Subcutaneous preadipocyte (primary cell): ENCODE measurements around the gene ALDH3B1. TPM values are rescaled to one million over a fixed set of nuclear protein-coding genes. Genes with fewer than 3 reads are reported as not detected.

Experiments
- small RNA-seq: library from RNA; depleted of rRNA; stranded (forward); fragments of <200 nt; gene quantifications from one replicate; pipeline ENCODE3, GENCODE V24; 2012
- total RNA-seq: library from RNA; depleted of rRNA; stranded (reverse); fragments of >200 nt; gene quantifications from 2 replicates; pipeline ENCODE4 v1.2.3, GENCODE V29; 2012

The ALDH3B1 gene, protein sequence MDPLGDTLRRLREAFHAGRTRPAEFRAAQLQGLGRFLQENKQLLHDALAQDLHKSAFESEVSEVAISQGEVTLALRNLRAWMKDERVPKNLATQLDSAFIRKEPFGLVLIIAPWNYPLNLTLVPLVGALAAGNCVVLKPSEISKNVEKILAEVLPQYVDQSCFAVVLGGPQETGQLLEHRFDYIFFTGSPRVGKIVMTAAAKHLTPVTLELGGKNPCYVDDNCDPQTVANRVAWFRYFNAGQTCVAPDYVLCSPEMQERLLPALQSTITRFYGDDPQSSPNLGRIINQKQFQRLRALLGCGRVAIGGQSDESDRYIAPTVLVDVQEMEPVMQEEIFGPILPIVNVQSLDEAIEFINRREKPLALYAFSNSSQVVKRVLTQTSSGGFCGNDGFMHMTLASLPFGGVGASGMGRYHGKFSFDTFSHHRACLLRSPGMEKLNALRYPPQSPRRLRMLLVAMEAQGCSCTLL
- 28.7 and 33.1 TPM in 2 replicates for total RNA-seq

DNA sequence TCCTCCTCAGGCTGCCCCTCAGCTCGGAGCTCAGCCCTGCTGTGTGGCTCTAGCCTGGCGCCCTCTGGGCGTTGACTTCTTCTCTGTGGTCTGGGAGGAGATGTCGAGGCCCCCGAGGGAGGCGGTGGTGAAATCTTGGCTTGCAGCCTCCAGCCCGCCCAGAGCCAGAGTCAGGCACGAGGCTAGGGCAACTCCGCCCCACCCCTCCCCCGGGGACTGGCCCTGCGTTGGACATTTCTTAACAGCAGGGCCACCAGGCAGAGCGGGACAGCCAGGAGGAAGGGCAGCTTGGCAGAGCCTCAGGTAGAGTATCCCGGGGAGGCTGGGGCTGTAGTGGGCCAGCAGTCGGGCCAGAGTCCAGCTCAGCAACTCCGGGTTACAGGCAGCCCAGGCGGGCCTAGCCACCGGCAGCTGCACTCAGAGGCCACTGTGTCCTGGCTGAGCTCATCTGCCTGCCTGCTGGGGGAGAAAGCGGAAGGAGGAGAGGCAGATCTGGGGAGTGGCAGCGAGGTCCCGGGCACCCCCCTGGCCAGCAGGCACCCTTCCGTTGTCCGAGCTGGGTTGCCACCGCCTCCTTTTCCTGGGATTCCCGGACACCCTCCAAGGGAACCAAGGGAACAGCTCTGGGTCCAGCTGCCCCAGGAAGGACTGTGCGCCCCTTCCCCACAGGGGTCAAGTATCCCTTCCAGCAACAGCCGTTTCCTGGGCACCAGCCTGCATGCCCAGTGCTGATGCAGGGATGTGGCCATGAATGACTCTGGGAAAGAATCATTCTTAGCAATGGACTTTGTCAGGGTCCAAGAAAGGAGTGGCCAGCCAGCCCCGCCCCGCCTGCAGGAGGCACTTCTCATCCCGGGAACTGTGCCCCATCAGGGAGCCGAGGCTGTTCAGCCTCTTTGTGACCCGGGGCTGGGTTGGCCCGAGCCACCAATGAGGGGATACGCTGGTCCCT is at the start of gene ALDH3B1:
Gene ALDH3B1 (plus strand): TSS at position 238 of the 952 bp plus-strand sequence. CDS start 4,971 bp downstream, outside the sequence.

DNA sequence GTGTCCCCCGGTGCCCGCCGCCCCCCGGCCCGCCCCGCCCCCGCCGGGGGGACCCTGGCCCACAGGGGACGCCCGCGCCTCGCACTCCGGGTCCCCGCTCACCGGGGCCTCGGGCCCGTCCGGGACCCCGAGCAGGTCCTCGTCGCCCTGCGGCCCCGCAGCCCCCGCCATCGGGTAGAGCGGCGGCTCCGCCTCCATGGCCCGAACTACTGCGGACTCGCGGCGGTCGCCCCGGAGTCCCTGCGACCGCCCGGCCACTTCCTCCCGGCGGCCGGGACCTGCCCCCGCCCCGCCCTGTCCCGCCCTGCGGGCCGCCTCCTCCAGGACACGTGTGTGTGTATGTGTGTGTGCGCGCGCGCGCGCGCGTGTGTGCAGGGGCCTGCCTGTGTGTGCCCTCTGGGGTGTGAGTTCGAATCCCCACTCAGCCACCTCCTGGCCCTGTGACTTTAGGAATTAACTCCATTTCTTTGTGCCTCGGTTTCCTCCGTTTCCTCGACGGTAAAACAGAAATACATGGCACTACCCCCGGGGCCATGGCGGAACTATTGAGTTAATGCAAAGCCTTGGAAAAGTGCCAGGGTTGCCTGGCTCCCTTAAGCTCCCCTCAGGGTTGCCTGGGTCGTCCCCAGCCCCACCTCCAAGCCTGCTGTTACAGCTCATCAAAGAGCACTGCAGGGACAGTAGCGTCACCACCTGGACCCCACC is 6.1 kb upstream of the ALDH3B1 start, which contains the start of gene UNC93B1:
Gene UNC93B1 (minus strand): TSS at position 252 of the 705 bp plus-strand sequence. CDS start 54 bp downstream, at position 198.

DNA sequence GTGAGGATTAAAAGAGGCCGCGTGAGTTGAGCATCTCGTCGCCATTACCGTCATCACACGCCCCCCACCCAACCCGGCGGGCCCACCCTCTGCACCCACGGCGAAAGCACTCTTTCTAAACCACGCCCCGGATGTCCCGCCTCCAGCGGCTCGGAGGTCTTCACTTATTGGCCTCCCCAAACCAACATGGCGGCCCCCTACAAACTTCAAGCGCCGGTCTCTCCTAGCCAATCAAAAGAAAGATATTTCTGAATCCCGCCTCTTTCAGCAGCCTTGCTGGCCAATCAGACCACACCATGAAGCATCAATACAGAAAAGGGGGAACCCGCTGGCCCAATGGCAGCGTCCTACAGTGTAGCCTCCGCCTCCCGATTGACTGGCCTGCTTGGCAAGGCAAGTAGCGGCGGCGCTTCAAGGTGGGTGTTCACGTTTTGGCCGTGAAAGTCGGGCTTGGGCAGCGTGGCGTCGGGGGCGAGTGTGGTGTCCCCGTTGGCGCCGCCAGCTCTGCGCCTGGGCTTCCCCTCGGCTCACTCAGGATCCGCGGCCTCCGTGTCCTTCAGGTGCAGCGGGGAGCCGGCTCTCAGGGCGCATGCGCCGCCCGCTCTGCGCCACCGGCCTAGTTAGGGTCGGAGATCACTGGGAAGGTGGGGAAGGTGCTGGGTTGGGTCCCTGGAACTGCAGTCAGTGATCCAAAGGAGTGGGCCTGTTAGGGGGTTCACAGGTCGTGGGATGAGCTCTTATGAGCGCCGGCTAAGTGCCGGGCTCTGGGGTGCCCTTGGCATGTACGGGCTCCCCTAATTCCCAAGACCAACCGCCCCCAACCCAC is 20.4 kb downstream of the ALDH3B1 start, which contains the start of gene NDUFS8:
Gene NDUFS8 (plus strand): TSS at position 364 of the 826 bp plus-strand sequence. CDS start 1,471 bp downstream, outside the sequence.

DNA sequence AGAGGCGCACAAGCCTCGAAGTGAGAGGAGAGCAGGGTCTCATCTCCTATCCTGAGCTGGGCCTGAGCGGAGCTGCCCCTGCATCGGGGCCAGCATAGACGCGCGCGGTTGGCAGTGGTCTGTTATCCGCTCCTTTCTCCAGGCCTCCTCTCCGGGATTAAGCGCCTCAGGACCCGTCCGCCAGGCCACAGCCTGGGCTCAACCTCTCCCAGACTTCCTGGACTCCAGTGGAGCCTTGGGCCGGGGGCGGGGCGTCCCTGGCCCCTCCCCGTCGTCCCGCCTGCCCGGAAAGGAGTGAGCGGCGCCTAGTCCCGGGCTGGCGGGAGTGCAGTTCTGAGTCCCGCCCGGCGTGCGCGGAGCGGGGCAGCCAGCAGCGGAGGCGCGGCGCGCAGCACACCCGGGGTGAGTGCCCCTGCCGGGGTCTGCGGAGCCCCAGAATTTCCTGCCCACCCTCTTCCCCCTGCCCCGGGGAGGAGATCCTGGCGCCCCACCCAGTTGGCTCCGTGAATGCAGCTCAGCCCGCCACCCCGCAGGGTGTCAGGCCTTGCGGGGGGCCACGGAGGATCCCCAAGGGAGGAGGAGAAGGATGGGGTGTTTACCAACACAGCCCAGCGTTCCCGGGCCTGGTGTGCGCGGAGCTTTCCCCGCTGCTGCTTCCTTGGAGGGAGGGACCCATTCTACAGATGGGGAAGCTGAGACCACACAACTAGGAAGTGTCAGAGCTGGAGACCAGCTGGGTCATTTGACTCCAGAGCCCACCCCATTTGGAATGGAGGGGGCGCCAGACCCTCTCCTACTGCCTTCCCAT is 28.8 kb downstream of the ALDH3B1 start, which contains the start of gene TCIRG1:
Gene TCIRG1 (plus strand): TSS at position 308 of the 808 bp plus-strand sequence. CDS start 2,247 bp downstream, outside the sequence.

Small RNAs within 50 kb of the gene (small RNA-seq; reads per million reads assigned to genes)
- 0.16 reads per million for gene MIR6753

Other genes starting within 250 kb of the ALDH3B1 start
- gene UNC93B1, start 6.2 kb upstream of the ALDH3B1 start, total RNA-seq: 18.7 and 19.7 TPM in 2 replicates
- gene NDUFS8, start 20.4 kb downstream of the ALDH3B1 start, total RNA-seq: 94.4 and 108 TPM in 2 replicates
- 128 and 176 TPM in 2 replicates for gene TCIRG1, start 28.7 kb downstream of the ALDH3B1 start, total RNA-seq
- gene CHKA, start 111.1 kb downstream of the ALDH3B1 start, total RNA-seq: 8.5 and 10.2 TPM in 2 replicates
- gene KMT5B, start 203.0 kb downstream of the ALDH3B1 start, total RNA-seq: 14.7 and 17.2 TPM in 2 replicates